GM23338 (cell line): ENCODE data around the gene SHF. TPM values are rescaled to one million over a fixed set of nuclear protein-coding genes. Genes with fewer than 3 reads are reported as not detected.
A peak's percentile ranks its signal among the peaks of the same experiment; 100 is the strongest.

Experiments
- ATAC-seq: fragments of 200-7000 bp; cut with Tn5 transposase; 3 replicates; pipeline ENCODE4 v1.9.1; 2020
- DNase-seq: peaks from one replicate; pipeline ENCODE4 v3.0.0-alpha.2; 2015; ENCODE audit warnings: low spot score
- H2AFZ ChIP-seq: fragments of 200-600 bp; sonication (generic); 2 replicates; pipeline ENCODE4 v1.8.0; 2016; ENCODE audit warnings: antibody characterized with exemption, mild to moderate bottlenecking, moderate library complexity
- H3F3A ChIP-seq: fragments of 200-600 bp; sonication (generic); replicated peaks from 2 replicates; pipeline ENCODE4 v1.8.0; 2017; ENCODE audit warnings: antibody characterized with exemption, mixed run types, low read depth
- H3K27ac ChIP-seq: fragments of 200-600 bp; sonication (generic); 2 replicates; pipeline ENCODE4 v1.6.1; 2016; ENCODE audit warnings: low read depth
- H3K27me3 ChIP-seq: fragments of 200-600 bp; sonication (generic); 2 replicates; pipeline ENCODE4 v1.8.0; 2016; ENCODE audit warnings: mild to moderate bottlenecking, mixed run types, moderate library complexity; ENCODE audit not compliant: insufficient read depth
- H3K36me3 ChIP-seq: fragments of 200-600 bp; sonication (generic); 2 replicates; pipeline ENCODE4 v1.8.0; 2016; ENCODE audit warnings: mild to moderate bottlenecking; ENCODE audit not compliant: insufficient read depth
- H3K4me1 ChIP-seq: fragments of 200-600 bp; sonication (generic); 2 replicates; pipeline ENCODE4 v1.8.0; 2016; ENCODE audit warnings: mild to moderate bottlenecking, moderate library complexity; ENCODE audit not compliant: insufficient read depth
- H3K4me2 ChIP-seq: fragments of 200-600 bp; sonication (generic); 2 replicates; pipeline ENCODE4 v1.7.1; 2017; ENCODE audit warnings: mixed run types
- H3K4me3 ChIP-seq: fragments of 200-600 bp; sonication (generic); 2 replicates; pipeline ENCODE4 v1.6.1; 2016; ENCODE audit warnings: mixed run types
- H3K79me2 ChIP-seq: fragments of 200-600 bp; sonication (generic); replicated peaks from 2 replicates; pipeline ENCODE4 v1.8.0; 2017; ENCODE audit warnings: mild to moderate bottlenecking; ENCODE audit not compliant: insufficient read depth
- H3K9me2 ChIP-seq: fragments of 200-600 bp; sonication (generic); 2 replicates; pipeline ENCODE4 v1.8.0; 2017; ENCODE audit not compliant: insufficient read depth
- H4K20me1 ChIP-seq: fragments of 200-600 bp; sonication (generic); replicated peaks from 2 replicates; pipeline ENCODE4 v1.8.0; 2017; ENCODE audit warnings: mild to moderate bottlenecking; ENCODE audit not compliant: insufficient read depth
- H3K27ac Mint-ChIP-seq: 2 replicates; pipeline ENCODE4 v1.8.0; 2020; ENCODE audit warnings: inconsistent platforms, mild to moderate bottlenecking, moderate library complexity, mixed read lengths
- H3K27me3 Mint-ChIP-seq: 3 replicates; pipeline ENCODE4 v1.8.0; 2022; ENCODE audit warnings: low read depth, mild to moderate bottlenecking, moderate library complexity, mixed read lengths, inconsistent platforms; ENCODE audit not compliant: insufficient read depth, poor library complexity
- H3K36me3 Mint-ChIP-seq: 3 replicates; pipeline ENCODE4 v1.8.0; 2021; ENCODE audit warnings: low read depth, mild to moderate bottlenecking, inconsistent platforms, moderate library complexity, mixed read lengths
- H3K4me1 Mint-ChIP-seq: 3 replicates; pipeline ENCODE4 v1.8.0; 2020; ENCODE audit warnings: mild to moderate bottlenecking, inconsistent platforms, mixed read lengths
- H3K4me3 Mint-ChIP-seq: 3 replicates; pipeline ENCODE4 v1.8.0; 2021; ENCODE audit warnings: moderate library complexity, mild to moderate bottlenecking, inconsistent platforms, mixed read lengths
- H3K9me3 Mint-ChIP-seq: 3 replicates; pipeline ENCODE4 v1.8.0; 2020; ENCODE audit warnings: moderate library complexity, mild to moderate bottlenecking, inconsistent platforms, mixed read lengths
- EZH2 ChIP-seq: fragments of 200-600 bp; sonication (generic); IDR thresholded peaks from one replicate; pipeline ENCODE4 v1.8.0; 2017; ENCODE audit warnings: antibody characterized with exemption, mild to moderate bottlenecking, low read depth; ENCODE audit not compliant: unreplicated experiment
- EZH2phosphoT487 ChIP-seq: fragments of 200-600 bp; sonication (generic); IDR thresholded peaks from one replicate; pipeline ENCODE4 v1.8.1; 2018; ENCODE audit warnings: antibody characterized with exemption; ENCODE audit not compliant: unreplicated experiment
- NANOG ChIP-seq: IDR thresholded peaks from 2 replicates; pipeline ENCODE4 v1.6.1; 2016; ENCODE audit warnings: antibody characterized with exemption, borderline replicate concordance
- polyA plus RNA-seq: library from polyadenylated mRNA; unstranded; fragments of >200 nt; fragmentation: Nextera tagmentation; extraction: Ambion mirVana; gene quantifications from 2 replicates; pipeline ENCODE4 v1.2.1, GENCODE V29; 2016
- total RNA-seq: library from RNA; depleted of rRNA; stranded (reverse); fragments of >200 nt; shearing (Covaris generic); gene quantifications from 2 replicates; pipeline ENCODE4 v1.2.3, GENCODE V29; 2014; rRNA removed
- TF ChIP-seq, protein P1 (sequence below): IDR thresholded peaks from 2 replicates; pipeline ENCODE4 v1.6.1; 2016; ENCODE audit warnings: antibody characterized with exemption

Gene SHF
- total and polyA plus RNA-seq, 2 experiments from 2014 or later: 5.8 to 15.6 TPM

DNA sequence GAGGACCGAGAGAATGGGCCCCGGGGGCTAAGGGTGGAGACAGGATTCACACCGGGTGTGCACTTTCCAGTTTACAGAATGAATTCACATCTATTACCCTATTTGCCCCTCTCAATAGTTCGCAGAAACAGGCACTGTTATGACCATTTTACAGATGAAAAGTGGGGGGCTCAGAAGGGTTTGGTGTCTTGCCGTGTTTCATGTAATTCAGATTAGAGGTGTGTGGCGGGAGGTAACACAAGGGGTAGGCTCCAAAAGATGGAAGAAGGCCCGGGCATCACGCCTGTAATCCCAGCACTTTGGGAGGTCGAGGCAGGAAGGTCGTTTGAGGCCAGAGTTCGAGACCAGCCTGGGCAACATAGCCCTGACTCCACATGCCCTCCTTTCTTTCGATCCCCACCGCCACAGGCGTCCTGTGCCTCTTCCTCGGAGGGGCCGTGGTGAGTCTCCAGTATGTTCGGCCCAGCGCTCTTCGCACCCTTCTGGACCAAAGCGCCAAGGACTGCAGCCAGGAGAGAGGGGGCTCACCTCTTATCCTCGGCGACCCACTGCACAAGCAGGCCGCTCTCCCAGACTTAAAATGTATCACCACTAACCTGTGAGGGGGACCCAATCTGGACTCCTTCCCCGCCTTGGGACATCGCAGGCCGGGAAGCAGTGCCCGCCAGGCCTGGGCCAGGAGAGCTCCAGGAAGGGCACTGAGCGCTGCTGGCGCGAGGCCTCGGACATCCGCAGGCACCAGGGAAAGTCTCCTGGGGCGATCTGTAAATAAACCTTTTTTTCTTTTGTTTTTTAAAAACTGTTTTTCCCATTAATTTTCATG is 70.2 kb downstream of the SHF start:
- Histone ChIP-seq H3K36me3 (no peaks in the 10 kb centered on the region), H3K4me3 (peak overlapping the region; percentile 48), H3F3A (no peaks in the 10 kb centered on the region), H3K9me2 (no peaks in the 10 kb centered on the region), H3K27ac (no peak overlapping the region), H4K20me1 (peaks cover 4% of the 10 kb centered on the region; the same call in 1 of the 2 replicates), H3K4me1 (peaks cover 35% of the 10 kb centered on the region), H3K4me2 (peak overlapping the region; percentile 76), H3K79me2 (no peaks in the 10 kb centered on the region), H3K27me3 (peaks cover 92% of the 10 kb centered on the region), H2AFZ (peak overlapping the region; percentile 56; the same call in 1 of the 2 replicates)
- Mint-ChIP-seq H3K9me3 (peaks cover 8% of the 10 kb centered on the region; the same call in 2 of the 3 replicates), H3K4me3 (peak overlapping the region; percentile 63), H3K27me3 (peaks cover 72% of the 10 kb centered on the region), H3K4me1 (peaks cover 21% of the 10 kb centered on the region), H3K36me3 (no peaks in the 10 kb centered on the region), H3K27ac (no peak overlapping the region)
- TF ChIP-seq NANOG (no peak), EZH2phosphoT487 (peak; percentile 90), EZH2 (peak; percentile 93)
- TF ChIP-seq, protein P1, sequence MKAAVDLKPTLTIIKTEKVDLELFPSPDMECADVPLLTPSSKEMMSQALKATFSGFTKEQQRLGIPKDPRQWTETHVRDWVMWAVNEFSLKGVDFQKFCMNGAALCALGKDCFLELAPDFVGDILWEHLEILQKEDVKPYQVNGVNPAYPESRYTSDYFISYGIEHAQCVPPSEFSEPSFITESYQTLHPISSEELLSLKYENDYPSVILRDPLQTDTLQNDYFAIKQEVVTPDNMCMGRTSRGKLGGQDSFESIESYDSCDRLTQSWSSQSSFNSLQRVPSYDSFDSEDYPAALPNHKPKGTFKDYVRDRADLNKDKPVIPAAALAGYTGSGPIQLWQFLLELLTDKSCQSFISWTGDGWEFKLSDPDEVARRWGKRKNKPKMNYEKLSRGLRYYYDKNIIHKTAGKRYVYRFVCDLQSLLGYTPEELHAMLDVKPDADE: no peak
- peak; percentile 17 for ATAC-seq
- DNase-seq: peak; percentile 24

Other genes starting within 250 kb of the SHF start
- gene TERB2, start 231.3 kb downstream of the SHF start, total RNA-seq: not detected in 2 replicates
- gene TERB2, start 231.3 kb downstream of the SHF start, polyA plus RNA-seq: not detected in 2 replicates
- 55.0 and 57.2 TPM in 2 replicates for gene SORD, start 164.8 kb downstream of the SHF start, total RNA-seq
- gene SORD, start 164.8 kb downstream of the SHF start, polyA plus RNA-seq: 11.3 and 12.5 TPM in 2 replicates
- not detected in 2 replicates for gene DUOX2, start 73.8 kb downstream of the SHF start, total RNA-seq
- not detected in 2 replicates for gene DUOX2, start 73.8 kb downstream of the SHF start, polyA plus RNA-seq
- gene DUOXA2, start 73.6 kb downstream of the SHF start, total RNA-seq: not detected in 2 replicates
- gene DUOXA2, start 73.6 kb downstream of the SHF start, polyA plus RNA-seq: not detected in 2 replicates
- not detected in 2 replicates for gene DUOXA1, start 58.1 kb downstream of the SHF start, total RNA-seq
- gene DUOXA1, start 58.1 kb downstream of the SHF start, polyA plus RNA-seq: not detected in 2 replicates
- 0.69 and 2.1 TPM in 2 replicates for gene DUOX1, start 58.0 kb downstream of the SHF start, total RNA-seq
- gene DUOX1, start 58.0 kb downstream of the SHF start, polyA plus RNA-seq: 0.66 and 0.73 TPM in 2 replicates
- not detected in 2 replicates for gene SLC28A2, start 64.3 kb upstream of the SHF start, total RNA-seq
- 0.14 and 0.18 TPM in 2 replicates for gene SLC28A2, start 64.3 kb upstream of the SHF start, polyA plus RNA-seq
- 17.5 and 21.6 TPM in 2 replicates for gene GATM, start 190.6 kb upstream of the SHF start, total RNA-seq
- gene GATM, start 190.6 kb upstream of the SHF start, polyA plus RNA-seq: 8.5 and 9.1 TPM in 2 replicates